GM18861 (cell line): ENCODE results near the gene TMEM235.

Experiments
- ATAC-seq: cut with Tn5 transposase; IDR thresholded peaks from one replicate; pipeline ENCODE4 v1.9.1; 2021; ENCODE audit not compliant: unreplicated experiment

TMEM235 gene

DNA sequence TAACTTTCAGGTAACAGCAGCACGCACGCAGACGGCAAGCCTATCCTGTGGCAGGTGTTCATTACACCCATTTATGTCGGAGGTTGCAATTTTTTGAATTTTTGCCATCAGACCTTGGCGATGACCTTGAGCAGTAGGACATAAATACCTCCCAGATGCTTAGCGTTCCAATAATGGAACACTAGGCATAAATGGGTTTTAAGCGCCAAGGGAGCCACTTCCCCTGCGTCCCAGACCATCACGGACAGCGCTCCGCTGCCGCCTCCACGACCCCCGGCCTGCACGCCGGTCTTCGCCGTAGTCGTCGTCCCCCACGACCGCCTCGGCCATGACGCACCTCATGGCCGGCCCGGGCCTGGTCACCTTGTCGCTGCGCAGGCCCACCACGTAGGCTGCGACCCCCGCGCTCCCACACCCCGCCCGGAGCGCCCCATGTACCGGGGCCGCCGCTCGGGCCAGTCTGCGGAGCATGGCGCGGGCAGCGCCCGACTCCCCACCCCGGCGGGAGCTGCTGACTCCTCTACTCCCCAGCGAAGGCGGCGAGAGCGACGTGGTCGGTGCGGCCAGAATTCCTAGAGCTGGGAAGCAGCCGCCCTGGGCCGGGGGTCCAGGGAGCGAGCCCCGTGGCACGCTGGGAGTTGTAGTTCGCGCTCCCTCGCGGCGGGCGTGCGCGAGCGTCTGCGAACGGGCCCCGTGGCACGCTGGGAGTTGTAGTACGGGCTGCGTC is 22.7 kb downstream of the TMEM235 start:
- peak; percentile 37 for ATAC-seq

DNA sequence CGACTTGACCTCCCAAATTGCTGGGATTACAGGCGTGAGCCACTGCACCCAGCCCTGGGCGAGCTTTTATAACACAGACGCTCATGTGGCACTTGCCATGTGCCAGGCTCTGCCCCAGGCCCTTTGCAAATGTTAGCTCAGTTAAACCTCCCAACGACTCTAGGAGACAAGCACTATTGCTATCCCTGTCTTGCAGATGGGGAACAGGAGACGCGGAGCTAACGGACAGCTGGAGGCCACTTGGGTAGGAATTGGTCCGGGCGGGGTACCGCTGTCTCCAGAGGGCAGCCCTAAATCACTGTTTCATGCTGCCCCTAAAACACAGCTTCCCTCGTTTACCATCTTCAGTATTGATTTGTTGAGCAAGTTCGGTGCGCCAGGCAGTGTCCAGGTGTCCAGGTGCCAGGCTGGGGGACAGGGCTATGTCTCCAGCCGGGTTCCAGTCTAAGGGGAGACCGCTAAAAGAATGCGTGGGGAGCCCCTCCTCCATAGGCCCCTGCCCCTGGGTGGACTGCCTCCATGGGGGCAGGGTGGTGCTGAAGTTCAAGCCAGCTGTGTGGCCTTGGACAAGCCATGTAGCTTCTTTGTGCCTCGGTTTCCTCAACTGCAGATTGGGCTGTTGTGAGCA is 23.7 kb downstream of the TMEM235 start:
- no peak for ATAC-seq

DNA sequence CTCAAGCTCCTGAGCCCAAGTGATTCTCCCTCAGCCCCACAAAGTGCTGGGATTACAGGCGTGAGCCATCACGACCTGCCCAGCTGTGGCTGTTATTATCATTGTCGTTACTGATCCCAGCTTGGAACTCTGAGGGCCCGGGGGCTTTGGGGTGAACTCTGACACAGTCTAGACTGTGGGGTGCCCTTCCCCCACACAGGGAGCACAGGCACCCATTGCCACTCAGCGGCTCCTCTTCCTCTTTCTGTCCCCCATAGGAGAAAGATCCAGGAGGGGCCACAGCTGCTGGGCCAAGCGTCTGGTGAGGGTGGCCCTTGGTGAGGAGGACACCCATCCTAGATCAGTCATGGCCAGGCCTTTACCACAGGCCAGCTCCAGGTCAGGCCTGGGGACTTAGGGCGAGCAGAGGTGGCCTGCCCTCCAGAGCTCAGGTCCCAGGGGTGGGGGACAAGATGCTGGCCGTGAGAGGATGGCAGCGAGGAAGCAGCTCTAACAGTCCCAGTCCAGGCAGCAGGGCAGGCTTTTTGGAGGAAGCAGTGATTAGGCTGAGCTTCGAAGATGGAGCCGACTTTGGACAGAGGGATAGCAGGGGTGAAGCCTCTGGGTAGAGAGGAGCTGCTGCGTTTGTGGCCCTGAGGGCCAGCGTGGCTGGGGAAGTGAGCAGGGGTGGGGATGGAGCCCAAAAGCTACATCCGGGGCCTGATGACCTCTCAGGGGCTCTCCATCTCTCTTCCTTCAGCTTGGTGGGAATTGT is 24.7 kb downstream of the TMEM235 start:
- no peak for ATAC-seq

DNA sequence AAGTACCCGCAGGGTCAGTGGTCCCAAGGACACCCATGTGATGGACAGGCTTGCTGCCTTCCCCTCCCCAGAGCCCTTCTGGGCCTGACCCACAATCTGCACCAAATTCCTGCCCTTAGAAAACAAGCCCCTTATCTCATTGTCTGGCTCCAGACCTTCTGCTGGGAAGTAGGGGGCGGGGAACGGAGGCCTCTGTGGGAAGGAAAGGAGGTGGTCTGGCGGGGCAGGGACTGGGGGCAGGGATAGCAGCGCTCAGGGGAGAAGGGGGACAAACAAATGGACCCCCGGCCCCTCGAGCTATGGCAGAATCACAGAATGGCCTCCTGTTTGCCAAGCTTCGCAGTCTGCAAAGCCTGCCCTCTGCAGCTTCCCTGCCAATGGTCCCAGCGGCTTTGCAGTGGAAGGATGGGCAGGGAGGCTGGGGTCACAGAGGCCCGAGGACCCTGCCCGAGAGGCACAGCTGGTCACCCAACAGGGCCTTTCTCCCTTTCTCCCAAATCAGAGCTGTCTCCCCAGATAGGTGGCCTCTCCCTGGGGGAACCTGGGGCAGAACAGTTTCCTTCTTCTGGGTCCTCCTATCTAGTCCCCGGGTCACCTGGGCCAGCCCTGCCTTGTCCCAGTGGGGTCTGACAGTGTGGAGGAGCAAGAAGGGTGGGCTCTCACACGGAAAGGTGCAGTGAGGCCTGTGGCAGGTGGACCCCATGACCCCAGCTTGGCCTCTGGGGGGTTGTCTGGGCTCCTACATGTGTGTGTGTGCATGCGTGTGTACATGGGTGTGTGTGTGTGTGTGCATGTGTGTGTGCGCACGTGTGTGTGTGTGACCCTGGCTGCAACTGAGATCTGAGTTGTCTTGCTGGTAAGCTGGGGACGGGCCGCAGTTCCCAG is 25.5 kb downstream of the TMEM235 start:
- no peak for ATAC-seq

DNA sequence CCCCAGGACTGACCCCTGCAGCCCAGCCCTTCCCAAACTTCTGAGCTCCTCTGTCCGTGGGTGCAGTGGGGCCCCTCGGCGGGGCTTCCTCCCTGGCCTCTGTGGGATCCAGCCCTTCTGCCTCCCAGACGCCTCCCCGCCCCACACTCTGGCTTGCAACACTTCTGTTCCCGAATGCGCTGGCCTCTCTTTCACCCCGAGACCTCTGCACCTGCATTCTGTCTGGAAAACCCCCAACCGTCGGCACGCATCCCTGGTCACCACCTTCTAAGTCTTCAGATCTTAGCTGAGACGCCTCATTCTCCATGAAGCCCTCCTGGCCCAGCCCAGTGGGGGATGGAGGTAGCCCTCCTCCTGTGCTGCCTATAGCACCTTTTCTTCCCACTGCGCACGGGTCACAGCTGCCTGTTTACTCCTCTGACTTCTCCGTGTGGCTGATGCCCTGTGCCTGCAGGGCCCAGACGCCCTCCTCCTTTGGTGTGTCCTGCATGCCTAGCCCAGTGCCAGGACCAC is 26.4 kb downstream of the TMEM235 start:
- no peak for ATAC-seq

DNA sequence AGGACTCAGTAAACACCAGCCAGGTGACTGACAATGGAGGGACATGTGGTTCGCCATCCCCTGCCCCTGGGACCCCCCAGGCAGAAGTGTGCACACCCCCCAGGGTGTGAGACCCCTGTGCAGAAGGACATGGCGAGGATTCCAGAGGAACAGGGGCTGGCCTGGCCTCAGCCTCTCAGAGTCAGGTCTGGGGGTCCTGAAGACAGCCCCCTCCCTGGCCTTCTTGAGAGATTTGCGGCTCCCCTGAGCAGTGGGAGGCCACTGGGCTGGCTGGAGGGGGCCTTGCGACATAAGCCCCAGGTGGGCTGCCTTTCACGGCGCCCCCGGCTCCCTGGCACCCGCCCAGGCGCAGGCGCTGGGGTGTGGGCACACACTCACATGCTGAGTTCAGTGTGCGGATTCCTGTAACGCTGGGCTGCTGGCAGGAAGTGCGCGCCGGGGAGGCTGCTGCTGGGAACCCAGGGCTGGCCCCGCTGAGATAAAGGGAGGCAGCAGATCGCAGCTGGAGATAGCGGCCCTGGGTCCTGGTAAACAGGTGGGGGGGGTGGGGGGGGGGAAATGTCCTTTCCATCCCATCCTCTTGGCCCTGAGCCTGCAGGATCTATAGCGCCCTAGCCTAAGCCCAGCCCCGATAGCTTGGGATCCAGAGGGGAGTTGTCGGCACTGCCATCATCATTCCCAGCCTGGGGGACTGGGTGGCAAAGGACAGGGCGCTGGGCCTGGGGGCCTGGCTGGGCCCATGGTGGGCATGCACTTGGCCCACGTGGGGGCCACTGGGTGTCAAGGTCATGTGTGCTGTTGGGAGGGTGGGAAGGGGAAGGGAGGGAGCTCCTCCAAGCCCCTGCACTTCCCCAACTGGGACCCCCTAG is 27.1 kb downstream of the TMEM235 start:
- ATAC-seq, result no peak

DNA sequence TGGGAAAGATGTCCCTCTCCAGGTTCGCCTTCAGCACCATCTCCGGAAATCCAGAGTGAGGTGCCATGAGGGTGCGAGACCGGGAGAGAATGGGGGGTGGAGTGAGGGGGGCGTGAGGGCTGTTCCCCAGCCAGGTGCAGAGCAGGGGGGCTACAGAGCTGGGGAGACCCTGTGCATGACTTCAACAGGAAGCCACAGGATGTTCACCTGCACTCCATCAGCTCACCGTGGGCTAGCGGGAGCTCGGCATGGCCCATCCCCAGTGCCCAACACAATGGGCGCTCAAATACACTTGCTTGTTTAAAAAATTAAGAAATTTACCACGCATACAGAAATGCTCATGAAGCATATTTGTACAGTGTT is 27.7 kb downstream of the TMEM235 start:
- ATAC-seq, result no peak

DNA sequence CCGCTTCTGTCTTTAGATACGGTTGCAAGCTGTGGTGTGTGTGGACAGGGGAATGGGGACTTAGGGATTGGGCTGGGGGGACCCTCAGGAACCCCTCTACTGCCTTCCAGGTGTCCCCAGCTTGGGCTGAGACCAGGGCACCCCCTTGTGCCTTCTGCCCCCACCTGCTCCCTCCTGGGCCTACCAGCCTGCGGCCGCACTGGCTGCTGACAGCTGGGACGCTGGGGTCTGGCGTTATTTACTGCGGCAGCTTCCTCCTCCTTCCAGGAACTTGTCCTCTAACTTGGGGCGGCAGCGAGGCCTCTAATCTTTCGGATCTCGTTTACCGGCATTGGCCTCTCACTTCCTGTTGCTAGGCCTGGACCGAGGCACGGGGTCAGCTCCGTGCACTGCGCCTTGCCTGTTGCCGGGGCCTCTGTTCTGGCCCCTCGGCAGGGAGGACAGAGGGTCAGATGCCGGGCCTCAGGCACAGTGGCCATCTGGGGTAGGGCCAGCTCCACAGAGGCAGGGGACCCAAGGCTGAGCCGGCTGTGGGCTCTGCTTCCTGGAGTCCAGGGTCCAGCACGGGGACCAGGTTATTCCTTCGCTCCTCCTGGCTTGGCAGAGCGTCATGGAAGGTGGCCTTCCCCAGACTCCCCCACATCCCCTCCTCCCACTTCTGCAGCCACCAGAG is 31.8 kb downstream of the TMEM235 start:
- no peak for ATAC-seq

DNA sequence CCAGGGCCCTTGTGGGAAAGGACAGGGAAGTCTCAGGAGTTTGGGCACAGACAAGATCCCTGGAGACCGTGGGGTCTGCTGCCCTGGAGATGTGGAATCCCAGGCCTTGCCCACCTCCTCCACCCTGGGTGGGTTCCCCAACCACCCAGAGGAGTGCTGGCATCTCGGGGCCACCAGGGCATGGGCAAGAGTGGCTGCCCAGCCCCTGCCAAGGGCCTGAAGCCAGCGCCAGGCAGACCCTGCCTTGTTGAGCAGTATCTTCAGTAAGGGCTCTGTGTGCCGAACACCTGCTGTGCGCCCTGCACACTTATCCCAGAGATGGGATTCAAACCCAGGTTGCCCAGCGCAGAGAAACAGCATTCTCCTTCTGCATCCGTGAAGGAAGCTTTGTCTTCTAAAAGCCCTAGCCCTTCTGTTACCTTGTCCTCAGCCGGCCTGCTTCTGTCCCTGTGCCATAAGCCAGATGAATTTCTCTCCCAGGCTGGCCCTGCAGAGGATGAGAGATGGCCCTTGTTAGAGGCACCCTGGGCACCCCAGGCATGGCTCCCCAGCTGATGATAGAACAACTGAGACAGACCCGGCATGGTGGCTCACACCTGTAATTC is 32.4 kb downstream of the TMEM235 start:
- no peak for ATAC-seq

DNA sequence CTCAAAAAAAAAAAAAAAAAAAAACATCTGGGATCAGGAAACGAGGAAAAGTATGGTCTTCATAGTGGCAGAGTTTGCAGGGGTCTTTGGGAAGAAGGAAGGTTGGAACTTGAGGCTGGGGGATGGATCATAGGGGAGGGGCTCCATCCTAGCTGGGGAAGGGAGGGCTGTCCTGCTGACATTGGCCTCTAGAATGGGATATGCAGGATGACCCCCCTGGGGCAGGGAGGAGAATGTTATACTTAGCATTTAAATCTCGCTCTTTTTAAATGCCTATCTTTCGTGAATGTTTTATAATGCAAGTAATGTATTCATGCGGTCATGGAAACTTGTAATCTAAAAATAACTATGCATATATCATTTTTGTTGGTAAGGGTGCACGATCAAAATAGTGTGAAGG is 33.2 kb downstream of the TMEM235 start:
- ATAC-seq, result no peak

DNA sequence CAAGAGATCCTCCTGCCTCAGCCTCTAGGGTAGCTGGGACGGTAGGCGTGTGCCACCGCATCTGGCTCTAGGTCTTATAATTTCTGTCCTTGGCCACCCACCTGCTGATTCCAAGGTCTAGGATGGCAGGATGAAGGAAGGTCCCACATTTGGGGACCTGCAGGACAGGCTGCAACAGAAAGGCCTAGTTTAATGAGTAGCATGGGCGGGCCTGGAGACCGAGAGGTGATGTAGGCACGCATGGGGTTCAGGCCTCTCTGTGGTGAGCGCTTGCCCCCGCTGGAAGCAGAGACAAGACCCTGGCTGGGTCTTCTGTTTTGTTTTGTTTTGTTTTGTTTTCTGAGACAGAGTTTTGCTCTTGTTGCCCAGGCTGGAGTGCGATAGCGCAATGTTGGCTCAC is 33.7 kb downstream of the TMEM235 start:
- no peak for ATAC-seq

DNA sequence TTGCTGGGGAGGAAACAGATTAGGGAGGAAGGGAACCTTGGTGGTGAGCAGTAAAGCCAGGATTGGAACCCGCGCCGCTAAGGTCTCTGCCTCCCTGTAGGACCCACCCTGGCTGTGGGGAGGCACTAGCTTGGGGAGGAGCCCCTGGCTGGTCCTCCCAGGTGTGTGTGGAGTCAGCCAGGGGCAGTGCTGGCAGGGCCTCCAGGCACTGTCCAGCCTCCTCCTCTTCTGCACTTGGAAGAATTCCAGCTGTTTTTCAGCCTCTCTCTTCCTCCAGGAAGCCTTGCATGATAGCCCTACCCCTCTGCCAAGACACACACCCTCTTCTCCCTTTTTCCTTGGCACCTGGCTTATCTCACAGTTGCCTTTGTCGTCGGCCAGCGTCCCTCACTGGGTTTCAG is 34.8 kb downstream of the TMEM235 start:
- ATAC-seq, result no peak

DNA sequence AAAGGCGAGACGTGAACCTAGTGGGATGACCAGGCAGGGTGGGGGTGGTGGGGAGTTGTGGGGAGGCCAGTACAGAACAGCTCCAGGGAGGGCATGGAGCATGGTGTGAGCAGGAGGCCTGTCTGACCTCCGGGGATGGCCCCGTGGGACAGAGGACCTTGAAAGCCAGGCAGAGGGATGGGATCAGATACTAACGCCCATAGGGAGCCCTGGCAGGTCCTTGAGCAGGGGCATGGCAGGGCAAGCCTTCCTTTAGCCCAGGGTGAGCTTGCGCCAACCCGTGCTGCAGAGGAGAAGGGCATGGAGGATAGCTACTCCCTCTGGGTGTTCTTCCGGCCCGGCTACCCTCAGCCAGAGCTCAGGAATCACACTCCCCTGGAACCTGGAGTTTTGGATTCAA is 35.3 kb downstream of the TMEM235 start:
- no peak for ATAC-seq

DNA sequence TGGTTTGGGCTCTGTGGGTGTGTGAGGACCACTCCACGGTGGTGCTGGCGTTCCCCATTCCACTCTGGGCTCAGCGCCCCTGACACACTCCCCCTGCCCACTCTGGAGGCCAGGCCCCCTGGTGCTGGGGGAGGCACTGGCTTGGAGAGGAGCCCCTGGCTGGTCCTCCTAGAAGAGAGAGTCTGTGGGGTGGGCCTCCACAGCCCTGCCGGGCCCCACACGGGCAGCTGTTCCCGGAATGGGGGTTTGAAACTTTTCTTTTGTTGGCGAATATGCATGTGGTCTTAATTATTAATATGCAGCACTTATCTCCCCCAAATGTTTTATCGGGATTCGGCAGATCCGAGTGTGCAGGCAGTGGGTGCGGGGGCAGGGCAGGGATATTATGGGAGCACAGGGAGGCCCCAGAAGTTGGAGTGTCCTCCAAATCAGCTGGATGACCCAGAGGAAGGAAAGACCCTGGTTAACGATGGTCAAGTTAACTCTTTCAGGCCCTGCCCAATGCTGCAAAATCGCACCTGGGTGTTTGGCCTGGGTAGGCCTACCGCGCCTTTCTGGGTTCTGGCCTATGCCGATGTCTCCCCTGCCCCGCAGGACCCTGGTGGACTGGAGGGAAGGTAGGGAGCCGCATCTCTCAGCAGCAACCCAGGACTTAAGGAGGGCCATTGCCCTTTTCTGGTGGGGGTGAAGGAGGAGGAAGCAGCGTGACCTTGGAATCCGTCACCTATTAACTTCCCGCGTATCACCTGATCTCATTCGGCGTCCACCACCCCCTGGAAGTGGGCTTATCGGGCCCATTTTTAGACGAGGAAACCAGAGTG is 36.0 kb downstream of the TMEM235 start:
- no peak for ATAC-seq

DNA sequence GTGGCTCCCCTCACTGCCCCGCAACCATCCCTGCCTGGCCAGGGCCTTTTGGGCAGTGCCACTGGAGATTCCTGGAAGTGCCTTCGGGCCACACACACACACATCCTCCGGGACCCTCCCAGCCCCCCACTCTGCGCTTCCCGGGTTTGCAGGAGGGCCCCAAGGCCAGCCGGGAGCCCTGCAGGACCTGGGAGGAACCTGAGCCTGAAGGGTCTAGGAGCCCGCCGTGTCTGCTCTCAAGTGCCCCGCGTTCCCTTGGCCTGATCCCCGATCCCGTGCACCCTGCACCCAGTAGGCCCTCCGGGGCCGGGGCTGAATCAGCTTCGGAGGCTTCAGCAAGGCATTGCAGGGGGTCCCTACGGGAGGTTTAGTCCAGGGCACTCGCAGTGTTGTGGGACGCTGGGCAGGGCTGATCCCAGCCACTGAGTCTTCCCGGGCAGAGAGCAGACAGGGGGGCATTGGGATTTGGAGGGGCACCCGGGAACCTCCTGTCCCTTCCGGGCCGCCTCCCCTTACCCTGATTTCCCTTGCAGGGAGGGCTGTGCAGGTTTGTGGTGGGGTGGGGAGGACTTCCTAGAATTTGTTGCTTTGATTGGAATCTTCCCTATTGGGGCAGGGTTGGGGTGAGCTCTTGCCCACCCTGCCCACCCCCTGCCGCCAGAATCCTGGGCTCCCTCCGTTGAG is 36.9 kb downstream of the TMEM235 start:
- no peak for ATAC-seq

DNA sequence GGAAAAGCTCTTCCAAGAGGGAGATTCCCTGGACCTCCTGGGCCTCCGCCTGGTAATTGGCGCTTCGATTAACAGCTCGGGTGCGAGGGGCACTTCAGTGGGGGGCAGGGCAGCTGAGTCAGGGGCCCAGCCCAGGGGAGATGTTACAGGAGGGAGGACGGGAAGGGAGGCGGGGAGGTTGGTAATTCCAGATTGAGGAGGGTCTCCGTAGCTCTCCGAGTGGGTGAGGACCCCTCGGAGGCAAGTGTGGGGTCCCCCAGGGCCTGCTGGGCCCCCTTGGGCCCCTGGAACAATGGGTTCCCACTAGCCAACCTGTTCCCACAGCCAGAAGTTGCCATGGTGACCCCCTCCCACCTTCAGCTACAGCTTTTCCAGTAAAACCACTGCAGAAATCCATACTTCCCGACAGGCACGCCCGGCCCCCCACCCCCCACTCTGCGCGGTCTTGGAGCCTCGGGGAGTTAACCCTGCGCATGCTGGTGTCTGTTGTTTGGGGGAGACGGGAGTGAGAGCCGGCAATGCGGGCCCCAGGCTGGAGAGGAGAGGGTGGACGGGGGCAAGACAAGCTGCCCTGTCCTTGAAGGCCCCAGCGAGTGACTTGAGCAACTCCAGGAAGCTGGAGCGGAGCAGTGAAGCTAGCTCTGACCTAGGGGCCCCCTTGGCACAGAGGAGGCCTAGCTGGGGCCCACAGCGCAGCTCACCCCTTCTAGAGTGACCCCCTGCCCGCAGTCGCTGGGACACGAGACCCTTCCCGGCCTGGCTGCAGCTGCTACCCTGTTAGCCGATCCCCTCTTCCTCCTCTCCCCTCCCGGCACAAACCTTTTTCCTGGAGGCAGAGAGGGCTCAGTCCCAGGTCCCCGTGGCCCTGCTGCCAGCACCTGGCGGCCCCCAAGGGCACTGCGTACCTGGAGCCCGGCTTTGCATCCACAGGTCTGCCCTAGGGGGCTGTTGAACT is 37.8 kb downstream of the TMEM235 start:
- ATAC-seq, result no peak

DNA sequence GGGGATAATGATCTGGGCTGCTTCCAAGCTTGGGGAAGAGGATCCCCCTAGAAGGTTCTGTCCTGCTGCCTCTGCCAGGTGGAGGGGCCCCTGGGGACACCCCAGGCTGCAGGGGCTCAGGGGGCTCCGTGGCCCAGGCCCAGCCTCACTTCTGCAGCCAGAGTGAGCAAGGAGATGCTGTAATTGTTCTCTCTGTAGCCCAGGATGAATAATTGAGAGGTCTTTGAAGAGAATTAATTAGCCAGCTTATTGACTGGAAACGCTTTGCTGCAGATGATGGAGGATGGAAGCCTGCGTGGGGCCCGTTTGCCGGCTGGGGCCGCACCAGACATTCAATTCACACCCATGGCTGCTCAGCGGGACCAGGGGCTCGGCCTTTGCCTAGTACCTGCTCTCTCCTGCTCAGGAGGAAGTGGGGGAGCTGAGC is 38.5 kb downstream of the TMEM235 start:
- ATAC-seq, result no peak
